Effector memory CD4-positive, alpha-beta T cell (primary cell): ENCODE measurements around the gene USP15.

Experiments
- DNase-seq, 3 donors: peaks; one replicate each; pipeline ENCODE4 v3.0.0-alpha.2; 2020
- H3K27ac ChIP-seq: 2 replicates; pipeline ENCODE4 v1.7.0; 2013; ENCODE audit warnings: mild to moderate bottlenecking, low read length, moderate library complexity; ENCODE audit not compliant: insufficient read depth, poor library complexity, severe bottlenecking
- H3K27me3 ChIP-seq: replicated peaks from 2 replicates; pipeline ENCODE4 v1.7.0; 2013; ENCODE audit warnings: mild to moderate bottlenecking, low read length; ENCODE audit not compliant: insufficient read depth, control insufficient read depth, poor library complexity, severe bottlenecking
- H3K36me3 ChIP-seq: 2 replicates; pipeline ENCODE4 v1.7.0; 2013; ENCODE audit warnings: mild to moderate bottlenecking, low read length, moderate library complexity; ENCODE audit not compliant: control insufficient read depth, insufficient read depth
- H3K4me1 ChIP-seq: 2 replicates; pipeline ENCODE4 v1.7.0; 2013; ENCODE audit warnings: low read length, mild to moderate bottlenecking; ENCODE audit not compliant: control insufficient read depth, insufficient read depth, poor library complexity, severe bottlenecking
- H3K4me3 ChIP-seq: 2 replicates; pipeline ENCODE4 v1.7.0; 2013; ENCODE audit warnings: low read length, low read depth, mild to moderate bottlenecking; ENCODE audit not compliant: insufficient read depth, poor library complexity, severe bottlenecking
- H3K9me3 ChIP-seq: 2 replicates; pipeline ENCODE4 v1.7.0; 2013; ENCODE audit warnings: mild to moderate bottlenecking, low read length, moderate library complexity; ENCODE audit not compliant: control insufficient read depth

USP15 gene

DNA sequence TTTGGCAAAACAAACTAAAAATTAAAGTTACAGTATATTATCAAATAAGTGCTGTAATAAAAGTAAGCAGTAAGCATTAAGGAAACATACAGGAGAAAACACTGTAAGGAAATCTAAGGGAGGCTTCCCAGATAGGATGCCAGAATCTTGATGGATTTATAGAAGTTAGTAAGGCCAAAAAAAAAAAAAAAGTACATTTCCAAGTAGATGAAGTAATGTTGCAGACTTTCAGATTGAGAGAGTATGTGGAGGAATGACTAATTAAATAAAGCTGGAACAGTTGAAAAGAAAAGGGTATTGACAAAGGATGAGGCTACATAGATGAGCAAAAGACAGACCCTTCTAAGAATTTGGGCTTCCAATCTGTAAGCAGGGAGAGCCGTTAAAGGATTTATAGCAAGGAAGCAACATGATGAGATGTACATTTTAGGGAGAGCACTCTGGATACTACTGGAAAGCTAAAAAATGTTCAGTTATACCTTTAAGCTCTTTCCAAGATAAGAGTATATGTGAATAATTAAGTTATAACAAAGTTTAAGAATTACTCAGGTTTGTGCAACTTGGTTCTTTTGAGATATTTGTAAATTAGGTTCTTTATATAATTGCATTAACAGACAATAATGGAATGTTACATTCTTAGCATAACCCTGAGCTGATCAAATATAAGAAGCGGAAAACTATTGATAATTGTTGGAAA, 119.0 kb downstream of the USP15 start:
- H3K4me1 ChIP-seq: no peaks in the 10 kb centered on the region
- no peaks in the 10 kb centered on the region for H3K9me3 ChIP-seq
- no peak overlapping the region for H3K4me3 ChIP-seq
- peaks cover 3% of the 10 kb centered on the region for H3K36me3 ChIP-seq
- no peak overlapping the region for H3K27ac ChIP-seq
- H3K27me3 ChIP-seq: no peaks in the 10 kb centered on the region
- no peak for DNase-seq

DNA sequence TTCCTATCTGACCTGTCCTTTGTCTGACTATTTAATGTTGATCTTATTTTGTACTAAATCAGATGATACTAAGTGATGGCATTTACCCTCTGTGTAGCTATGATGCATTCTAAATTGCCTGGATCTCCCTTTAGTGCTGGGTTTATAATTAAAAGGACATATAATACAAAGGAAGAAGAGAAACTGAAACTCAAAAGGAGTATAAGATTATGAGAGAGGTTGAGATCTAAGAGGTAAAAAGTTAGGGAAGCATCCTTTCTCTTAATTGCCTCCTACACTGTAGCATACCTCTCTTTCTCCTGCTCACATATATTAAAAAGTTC, 119.5 kb downstream of the USP15 start:
- Histone ChIP-seq H3K4me3 (no peak overlapping the region), H3K4me1 (no peaks in the 10 kb centered on the region), H3K27me3 (no peaks in the 10 kb centered on the region), H3K9me3 (no peaks in the 10 kb centered on the region), H3K36me3 (peaks cover 4% of the 10 kb centered on the region), H3K27ac (no peak overlapping the region)
- DNase-seq: no peak

DNA sequence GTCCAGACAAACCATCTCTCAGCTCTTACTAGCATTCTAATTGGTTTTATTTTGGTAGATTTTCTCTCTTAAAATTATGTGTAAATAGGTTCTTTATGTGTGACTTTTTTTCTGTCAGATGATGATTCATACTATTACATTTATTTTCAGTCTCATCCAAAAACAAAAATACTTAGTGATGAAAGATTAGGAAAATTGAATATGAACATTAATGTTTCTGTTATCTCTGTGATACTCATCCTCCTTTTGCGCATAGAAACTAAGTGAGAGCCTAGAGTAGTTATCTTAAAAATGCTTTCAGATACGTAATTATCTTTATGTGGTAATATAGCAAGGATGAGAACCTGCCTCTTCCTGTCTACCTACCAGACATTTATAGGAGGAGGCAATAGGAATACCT, 122.3 kb downstream of the USP15 start:
- Histone ChIP-seq H3K4me3 (no peak overlapping the region), H3K27me3 (no peaks in the 10 kb centered on the region), H3K36me3 (peaks cover 11% of the 10 kb centered on the region), H3K9me3 (no peaks in the 10 kb centered on the region), H3K27ac (no peak overlapping the region), H3K4me1 (no peaks in the 10 kb centered on the region)
- no peak for DNase-seq

DNA sequence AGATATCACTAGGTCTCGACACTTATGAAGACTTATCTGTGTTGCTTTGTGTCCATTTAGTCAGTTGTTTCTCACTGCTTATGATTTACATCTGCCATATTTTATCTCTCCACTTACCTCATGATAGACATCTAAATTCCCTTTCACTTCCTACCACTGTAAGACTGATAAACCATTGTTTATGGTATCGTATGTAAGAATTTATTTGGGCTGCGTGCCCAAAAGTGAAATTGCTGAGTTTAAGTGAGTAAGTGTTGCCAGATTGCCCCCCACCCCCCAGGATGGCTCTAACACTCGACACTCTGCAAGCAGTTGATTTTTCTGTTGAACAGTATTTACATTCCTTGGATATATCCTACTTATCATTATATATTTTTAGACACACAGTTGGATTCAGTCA, 136.5 kb downstream of the USP15 start:
- Histone ChIP-seq H3K36me3 (peaks cover 72% of the 10 kb centered on the region), H3K27me3 (no peaks in the 10 kb centered on the region), H3K9me3 (no peaks in the 10 kb centered on the region), H3K4me3 (no peak overlapping the region), H3K27ac (no peak overlapping the region), H3K4me1 (no peaks in the 10 kb centered on the region)
- DNase-seq: no peak

DNA sequence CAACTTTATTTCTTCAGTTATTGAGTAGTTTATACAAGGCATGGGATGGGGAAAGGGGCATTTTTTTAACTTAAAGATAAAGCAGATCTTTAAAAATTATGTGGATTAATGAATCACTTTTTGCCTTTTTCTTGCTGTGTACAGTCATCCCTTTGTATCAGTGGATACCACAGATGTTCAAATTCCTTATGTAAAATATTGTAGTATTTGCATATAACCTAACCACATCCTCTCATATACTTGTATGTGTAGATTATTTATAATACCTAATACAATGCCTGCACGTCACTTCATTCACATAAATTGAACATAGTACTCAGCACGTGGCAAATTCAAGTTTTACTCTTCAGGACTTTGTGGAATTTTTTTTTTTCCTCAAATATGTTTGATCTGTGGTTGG, 139.9 kb downstream of the USP15 start:
- H3K4me3 ChIP-seq: no peak overlapping the region
- no peak for DNase-seq
- H3K27ac ChIP-seq: no peak overlapping the region
- no peaks in the 10 kb centered on the region for H3K27me3 ChIP-seq
- no peaks in the 10 kb centered on the region for H3K9me3 ChIP-seq
- no peaks in the 10 kb centered on the region for H3K4me1 ChIP-seq
- H3K36me3 ChIP-seq: peaks cover 62% of the 10 kb centered on the region

DNA sequence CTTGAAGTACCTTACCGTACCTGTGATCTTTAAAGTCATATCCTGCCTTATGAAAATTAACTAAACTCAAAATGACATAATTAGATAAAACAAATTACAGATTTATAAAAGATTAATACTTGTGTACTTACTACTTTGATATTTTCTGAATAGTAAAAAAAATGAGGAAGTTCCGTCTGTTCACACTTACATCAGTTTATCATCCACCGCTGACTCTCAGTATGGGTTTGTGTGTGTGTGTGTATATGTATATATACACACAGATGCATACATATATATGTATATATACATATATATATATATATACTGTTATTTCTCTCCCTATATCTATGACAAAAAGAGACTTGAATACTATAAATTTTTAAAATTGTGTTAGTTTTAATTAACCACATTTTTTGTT, 141.4 kb downstream of the USP15 start:
- peaks cover 52% of the 10 kb centered on the region for H3K36me3 ChIP-seq
- DNase-seq: no peak
- no peaks in the 10 kb centered on the region for H3K4me1 ChIP-seq
- no peak overlapping the region for H3K27ac ChIP-seq
- no peak overlapping the region for H3K4me3 ChIP-seq
- no peaks in the 10 kb centered on the region for H3K9me3 ChIP-seq
- H3K27me3 ChIP-seq: no peaks in the 10 kb centered on the region

DNA sequence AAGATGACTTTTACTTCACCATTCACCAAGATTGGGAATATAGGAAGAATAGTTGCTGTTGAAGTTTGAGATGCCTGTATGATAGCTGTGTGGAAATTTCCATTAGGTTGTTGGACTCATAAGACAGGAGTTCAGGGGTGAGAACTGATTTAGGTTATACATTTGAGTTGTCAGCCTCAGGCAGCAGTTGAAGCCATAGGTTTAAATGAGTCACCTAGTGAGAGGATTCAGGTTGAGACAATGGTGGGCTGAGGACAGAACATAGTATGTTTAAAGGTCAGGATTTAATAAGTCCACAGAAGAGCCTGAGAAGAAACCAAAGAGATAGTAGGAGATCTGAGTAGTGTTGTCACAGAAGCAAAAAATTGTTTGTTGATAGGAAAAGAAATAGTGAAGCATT, 142.8 kb downstream of the USP15 start:
- Histone ChIP-seq H3K4me1 (no peaks in the 10 kb centered on the region), H3K27me3 (no peaks in the 10 kb centered on the region), H3K4me3 (no peak overlapping the region), H3K36me3 (peaks cover 42% of the 10 kb centered on the region), H3K27ac (no peak overlapping the region), H3K9me3 (no peaks in the 10 kb centered on the region)
- DNase-seq: no peak

DNA sequence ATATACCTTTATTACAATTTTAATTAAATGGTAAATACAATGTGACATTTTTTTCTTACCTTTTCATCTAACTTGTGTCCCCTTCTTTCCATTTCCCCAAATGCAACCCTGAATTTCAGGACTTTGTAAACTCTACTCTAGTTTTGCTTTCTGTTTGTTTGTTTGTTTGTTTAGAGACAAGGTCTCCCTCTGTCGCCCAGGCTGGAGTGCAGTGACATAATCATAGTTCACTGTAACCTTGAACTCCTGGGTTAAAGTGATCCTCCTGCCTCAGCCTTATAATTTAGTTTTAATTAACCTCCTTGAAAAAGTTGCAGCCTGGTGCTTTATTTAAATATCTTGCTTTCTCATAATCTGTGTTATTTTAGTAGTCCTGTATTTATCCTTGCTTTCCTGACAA, 147.4 kb downstream of the USP15 start:
- Histone ChIP-seq H3K4me1 (no peaks in the 10 kb centered on the region), H3K4me3 (no peak overlapping the region), H3K27me3 (no peaks in the 10 kb centered on the region), H3K36me3 (peaks cover 12% of the 10 kb centered on the region), H3K9me3 (no peaks in the 10 kb centered on the region), H3K27ac (no peak overlapping the region)
- no peak for DNase-seq

DNA sequence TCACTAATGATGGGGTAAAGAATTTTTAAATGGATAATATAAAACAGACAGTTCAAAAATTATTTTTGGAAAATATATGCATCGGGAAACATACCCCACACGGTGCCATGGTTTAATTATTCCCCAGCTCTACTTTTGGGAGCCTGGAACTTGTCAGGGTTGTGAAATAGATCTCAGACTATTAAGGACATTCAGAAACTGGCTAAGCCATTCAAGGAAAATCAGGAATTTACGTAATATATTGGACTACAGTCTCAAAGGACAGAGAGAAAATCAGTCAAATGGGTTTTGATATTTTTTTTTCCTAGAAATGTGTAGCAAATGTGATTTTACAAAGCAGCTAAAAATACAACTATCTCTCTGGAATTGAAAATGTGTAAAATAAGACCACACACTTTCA, 148.9 kb downstream of the USP15 start:
- DNase-seq: no peak
- no peak overlapping the region for H3K27ac ChIP-seq
- H3K4me1 ChIP-seq: no peaks in the 10 kb centered on the region
- no peaks in the 10 kb centered on the region for H3K9me3 ChIP-seq
- no peaks in the 10 kb centered on the region for H3K36me3 ChIP-seq
- H3K27me3 ChIP-seq: no peaks in the 10 kb centered on the region
- no peak overlapping the region for H3K4me3 ChIP-seq

DNA sequence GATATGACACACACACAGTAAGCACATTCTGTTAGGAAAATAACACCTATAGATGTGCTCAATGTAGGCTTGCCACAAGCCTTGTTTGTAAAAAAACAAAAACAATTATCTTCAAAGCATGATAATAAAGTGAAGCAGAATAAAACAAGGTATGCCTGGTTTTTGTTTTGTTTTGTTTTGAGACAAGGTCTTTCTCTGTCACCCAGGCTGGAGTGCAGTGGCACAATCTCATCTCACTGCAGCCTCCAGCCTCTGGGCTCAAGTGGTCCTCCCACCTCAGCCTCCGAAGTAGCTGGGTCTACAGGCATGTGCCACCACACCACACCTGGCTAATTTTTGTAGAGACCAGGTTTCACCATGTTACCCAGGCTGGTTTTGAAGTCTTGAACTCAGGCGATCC, 154.0 kb downstream of the USP15 start:
- Histone ChIP-seq H3K9me3 (no peaks in the 10 kb centered on the region), H3K36me3 (no peaks in the 10 kb centered on the region), H3K27me3 (no peaks in the 10 kb centered on the region), H3K4me1 (no peaks in the 10 kb centered on the region), H3K4me3 (no peak overlapping the region), H3K27ac (no peak overlapping the region)
- no peak for DNase-seq

DNA sequence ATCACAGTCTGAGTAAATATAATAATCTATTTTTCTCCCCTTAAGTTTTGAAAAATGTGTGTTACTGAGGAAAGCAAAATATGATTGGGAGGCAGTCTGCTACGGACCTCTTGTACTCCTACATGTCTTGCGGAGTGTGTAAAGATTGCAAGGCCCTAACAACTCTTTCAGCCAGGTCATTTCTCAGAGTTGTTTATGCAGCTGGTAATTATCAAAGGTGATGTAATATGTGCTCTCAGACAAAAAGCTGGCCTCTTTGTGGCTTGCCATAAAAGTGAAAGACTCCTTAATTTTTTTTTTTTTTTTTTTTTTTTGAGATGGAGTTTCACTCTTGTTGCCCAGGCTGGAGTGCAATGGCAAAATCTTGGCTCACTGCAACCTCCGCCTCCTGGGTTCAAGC, 165.9 kb downstream of the USP15 start:
- H3K36me3 ChIP-seq: no peaks in the 10 kb centered on the region
- no peak overlapping the region for H3K4me3 ChIP-seq
- H3K27ac ChIP-seq: no peak overlapping the region
- no peak for DNase-seq
- H3K27me3 ChIP-seq: no peaks in the 10 kb centered on the region
- H3K9me3 ChIP-seq: no peaks in the 10 kb centered on the region
- no peaks in the 10 kb centered on the region for H3K4me1 ChIP-seq
